Transverse colon (tissue), 4 donors: ENCODE data around the gene POLR3F. TPM values are rescaled to one million over a fixed set of nuclear protein-coding genes. Genes with fewer than 3 reads are reported as not detected.

ENCODE experiments used
- DNase-seq: peaks from one replicate; pipeline ENCODE4 v3.0.0-alpha.2; 2019
- H3K27ac ChIP-seq, 4 donors: fragments of 200-600 bp; sonication (generic); 2 replicates each; pipeline ENCODE4 v1.5.1; 2016 to 2018; ENCODE audit warnings: inconsistent platforms in 4 of 4
- H3K27me3 ChIP-seq: fragments of 200-600 bp; sonication (generic); 2 replicates; pipeline ENCODE4 v1.5.1; 2017; ENCODE audit warnings: inconsistent platforms
- H3K36me3 ChIP-seq, 4 donors: fragments of 200-600 bp; sonication (generic); 2 replicates each; pipeline ENCODE4 v1.5.1; 2017 to 2019; ENCODE audit warnings: inconsistent platforms in 4 of 4
- H3K4me1 ChIP-seq, 4 donors: fragments of 200-600 bp; sonication (generic); 2 replicates each; pipeline ENCODE4 v1.5.1; 2017 to 2020; ENCODE audit warnings: inconsistent platforms in 4 of 4
- H3K4me3 ChIP-seq, 4 donors: fragments of 200-600 bp; sonication (generic); 1 replicate in 1 of 4; 2 replicates in 3 of 4; pipeline versions ENCODE4 v1.5.1 to v1.6.1; 2017 to 2019; ENCODE audit warnings: inconsistent platforms in 4 of 4
- H3K9me3 ChIP-seq, 2 donors: fragments of 200-600 bp; sonication (generic); 2 replicates each; pipeline ENCODE4 v1.5.1; 2017 to 2019; ENCODE audit warnings: inconsistent platforms in 2 of 2
- EP300 ChIP-seq: sonication (generic); formaldehyde crosslinking; IDR thresholded peaks from one replicate; pipeline ENCODE4 v1.6.1; 2017; ENCODE audit warnings: antibody characterized with exemption, low read depth
- POLR2A ChIP-seq: fragments of 450-650 bp; IDR thresholded peaks from one replicate; pipeline ENCODE4 v1.6.1; 2016; ENCODE audit warnings: antibody characterized with exemption, mild to moderate bottlenecking, moderate library complexity
- POLR2AphosphoS5 ChIP-seq, 3 donors: sonication (generic); formaldehyde crosslinking; IDR thresholded peaks; one replicate each; pipeline ENCODE4 v1.6.1; 2016; ENCODE audit warnings: antibody characterized with exemption in 3 of 3
- WGBS, 2 donors: methylation state at CpG; one replicate each; pipeline ENCODE4 v1.1.5; 2018; ENCODE audit warnings: low coverage in 1 of 2; 5-methylcytosine and 5-hydroxymethylcytosine counted together
- in situ Hi-C, 4 donors: fragments of 200-750 bp; cut with MboI; loops; one replicate each; pipeline versions ENCODE4 v1.15.0 to v1.15.1; 2017; ENCODE audit warnings: low sequenced_read_pairs in 3 of 4, low pct_ligation_motif_present in 1 of 4, low pct_unique_long_range_greater_than_20kb in 1 of 4
- intact Hi-C: fragments of 100-400 bp; cut with DNase I; formaldehyde crosslinking; loops from one replicate; pipeline ENCODE4 v1.15.1; 2023; ENCODE audit warnings: low total_unique reads
- total RNA-seq, 4 donors: library from RNA; depleted of rRNA; stranded (reverse); fragments of >200 nt; gene quantifications; one replicate each; pipeline ENCODE4 v1.1.0, GENCODE V29; 2016
- TF ChIP-seq, protein P1 (sequence below), 5 experiments: fragments of 200-600 bp in 3 of 5; fragments of 450-650 bp in 2 of 5; sonication (generic) in 3 of 5; IDR thresholded peaks; 1 replicate in 2 of 5; 2 replicates in 3 of 5; pipeline ENCODE4 v1.5.1; 2016 to 2017; ENCODE audit warnings: antibody characterized with exemption in 5 of 5, inconsistent platforms in 3 of 5, mild to moderate bottlenecking in 2 of 5, moderate library complexity in 1 of 5

The POLR3F gene
- total RNA-seq, 4 donors from 2014 or later, result 1.9 to 37.2 (median 6.3) TPM

DNA sequence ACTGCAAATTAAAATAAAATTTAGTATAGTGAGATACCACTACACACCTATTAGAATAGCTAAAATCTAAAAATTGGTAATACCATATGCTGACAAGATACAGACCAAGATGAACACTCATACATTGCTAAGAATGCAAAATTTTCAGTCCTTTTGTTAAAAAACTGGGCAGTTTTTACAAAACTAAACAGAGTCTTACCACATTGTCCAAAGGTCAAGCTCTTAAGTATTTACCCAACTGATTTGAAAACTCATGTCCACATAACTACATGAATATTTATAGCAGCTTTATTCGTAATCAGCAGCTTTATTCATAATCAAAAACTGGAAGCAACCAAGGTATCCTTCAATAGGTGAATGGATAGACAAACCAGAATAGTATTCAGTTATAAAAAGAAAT lies 10.0 kb downstream of the POLR3F start:
- 94 to 100% methylated on average over 1 of the region's 1 CpG for WGBS, 2 donors
- no peaks in the 10 kb centered on the region for H3K9me3 ChIP-seq
- intact Hi-C loops, result no loop called here
- in situ Hi-C loops, result no loop called here
- H3K27ac ChIP-seq, result no peak overlapping the region
- TF ChIP-seq POLR2AphosphoS5 (IDR thresholded peaks at IDR 0.05) (no peak), EP300 (no peak), POLR2A (no peak)
- TF ChIP-seq, protein P1, sequence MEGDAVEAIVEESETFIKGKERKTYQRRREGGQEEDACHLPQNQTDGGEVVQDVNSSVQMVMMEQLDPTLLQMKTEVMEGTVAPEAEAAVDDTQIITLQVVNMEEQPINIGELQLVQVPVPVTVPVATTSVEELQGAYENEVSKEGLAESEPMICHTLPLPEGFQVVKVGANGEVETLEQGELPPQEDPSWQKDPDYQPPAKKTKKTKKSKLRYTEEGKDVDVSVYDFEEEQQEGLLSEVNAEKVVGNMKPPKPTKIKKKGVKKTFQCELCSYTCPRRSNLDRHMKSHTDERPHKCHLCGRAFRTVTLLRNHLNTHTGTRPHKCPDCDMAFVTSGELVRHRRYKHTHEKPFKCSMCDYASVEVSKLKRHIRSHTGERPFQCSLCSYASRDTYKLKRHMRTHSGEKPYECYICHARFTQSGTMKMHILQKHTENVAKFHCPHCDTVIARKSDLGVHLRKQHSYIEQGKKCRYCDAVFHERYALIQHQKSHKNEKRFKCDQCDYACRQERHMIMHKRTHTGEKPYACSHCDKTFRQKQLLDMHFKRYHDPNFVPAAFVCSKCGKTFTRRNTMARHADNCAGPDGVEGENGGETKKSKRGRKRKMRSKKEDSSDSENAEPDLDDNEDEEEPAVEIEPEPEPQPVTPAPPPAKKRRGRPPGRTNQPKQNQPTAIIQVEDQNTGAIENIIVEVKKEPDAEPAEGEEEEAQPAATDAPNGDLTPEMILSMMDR (IDR thresholded peaks at IDR 0.05), result no peak
- peaks cover 0 to 46% (median 22%) of the 10 kb centered on the region in 4 donors for H3K36me3 ChIP-seq
- no peak overlapping the region for H3K4me3 ChIP-seq
- no peaks in the 10 kb centered on the region for H3K4me1 ChIP-seq
- no peak for DNase-seq
- no peaks in the 10 kb centered on the region for H3K27me3 ChIP-seq

DNA sequence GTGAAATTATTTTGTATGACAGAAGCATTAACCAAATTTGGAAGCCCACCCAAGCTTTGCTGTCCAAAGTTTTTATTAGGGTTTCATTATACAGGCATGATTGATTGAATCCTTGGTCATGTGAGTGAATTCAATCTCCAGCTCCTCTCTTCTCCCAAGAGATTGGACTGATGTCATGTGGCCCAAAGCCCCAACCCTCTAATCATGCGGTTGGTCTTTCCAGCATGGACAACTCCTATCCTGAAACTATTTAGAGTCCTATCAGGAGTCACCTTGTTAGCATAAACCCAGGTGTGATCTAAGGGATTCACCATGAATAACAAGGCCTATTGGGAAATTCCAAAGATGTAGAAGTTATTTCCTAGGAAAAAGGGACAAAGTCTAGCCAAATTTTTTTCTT lies 10.6 kb downstream of the POLR3F start:
- in situ Hi-C loops (no loop called here), intact Hi-C loops (no loop called here)
- WGBS, 2 donors, result 100% methylated on average over 1 of the region's 1 CpG; no CpG with 5 or more reads in 1 of the 2 donors
- H3K27me3 ChIP-seq, result no peaks in the 10 kb centered on the region
- TF ChIP-seq, protein P1 (IDR thresholded peaks at IDR 0.05), result no peak
- TF ChIP-seq EP300 (no peak), POLR2AphosphoS5 (IDR thresholded peaks at IDR 0.05) (no peak), POLR2A (no peak)
- H3K36me3 ChIP-seq, result peaks cover 0 to 51% (median 25%) of the 10 kb centered on the region in 4 donors
- no peak overlapping the region for H3K4me3 ChIP-seq
- no peaks in the 10 kb centered on the region for H3K4me1 ChIP-seq
- H3K27ac ChIP-seq, result no peak overlapping the region
- H3K9me3 ChIP-seq, result no peaks in the 10 kb centered on the region
- no peak for DNase-seq

DNA sequence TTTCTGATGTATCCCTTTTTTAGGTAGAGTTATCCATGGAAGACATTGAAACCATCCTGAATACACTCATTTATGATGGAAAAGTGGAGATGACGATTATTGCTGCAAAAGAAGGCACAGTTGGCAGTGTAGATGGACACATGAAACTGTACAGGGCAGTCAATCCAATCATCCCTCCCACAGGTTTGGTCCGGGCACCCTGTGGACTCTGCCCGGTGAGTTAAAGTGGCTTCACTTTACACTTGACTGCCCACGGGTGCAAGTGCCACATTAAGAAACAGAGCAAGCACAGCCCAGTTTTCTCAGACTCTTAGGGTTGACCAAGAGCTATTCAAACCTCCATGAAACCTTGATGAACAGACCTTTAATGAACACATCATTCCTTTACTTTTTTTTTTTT lies 14.4 kb downstream of the POLR3F start:
- Histone ChIP-seq H3K27ac (no peak overlapping the region), H3K4me3 (no peak overlapping the region), H3K27me3 (no peaks in the 10 kb centered on the region), H3K9me3 (no peaks in the 10 kb centered on the region), H3K4me1 (no peaks in the 10 kb centered on the region), H3K36me3 (peaks cover 0 to 52% (median 22%) of the 10 kb centered on the region in 4 donors)
- intact Hi-C loops (loop anchor here (10.0 kb wide), 1 partner anchor 1043 kb away; no protein-coding TSS in a partner anchor), in situ Hi-C loops (no loop called here)
- 88 to 91% methylated on average over 4 of the region's 4 CpGs for WGBS, 2 donors
- TF ChIP-seq EP300 (no peak), POLR2A (no peak), POLR2AphosphoS5 (IDR thresholded peaks at IDR 0.05) (no peak)
- TF ChIP-seq, protein P1 (IDR thresholded peaks at IDR 0.05), result no peak
- no peak for DNase-seq

DNA sequence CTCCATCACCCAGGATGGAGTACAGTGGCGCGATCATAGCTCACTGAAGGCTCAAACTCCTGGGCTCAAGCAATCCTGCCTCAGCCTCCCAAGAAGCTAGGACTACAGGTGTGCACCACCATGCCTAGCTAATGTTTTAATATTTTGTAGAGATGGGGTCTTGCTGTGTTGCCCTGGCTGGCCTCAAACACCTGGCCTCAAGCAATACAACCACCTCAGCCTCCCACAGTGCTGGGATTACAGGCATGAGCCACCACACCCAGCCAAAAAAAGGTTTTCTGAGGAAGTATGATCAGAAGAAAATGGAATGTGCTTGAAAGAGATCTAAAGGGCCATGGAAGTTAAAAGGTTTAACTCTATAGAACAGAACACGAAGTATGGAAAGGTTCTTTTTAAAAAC lies 21.1 kb downstream of the POLR3F start:
- peaks cover 0 to 42% (median 9%) of the 10 kb centered on the region in 4 donors for H3K36me3 ChIP-seq
- no peak overlapping the region for H3K27ac ChIP-seq
- no peak overlapping the region for H3K4me3 ChIP-seq
- TF ChIP-seq POLR2AphosphoS5 (IDR thresholded peaks at IDR 0.05), result no peak
- DNase-seq, result no peak
- no peaks in the 10 kb centered on the region for H3K4me1 ChIP-seq
- H3K27me3 ChIP-seq, result no peaks in the 10 kb centered on the region
- WGBS, 2 donors, result 97 to 100% methylated on average over 1 to 3 of the region's 3 CpGs
- intact Hi-C loops (loop anchor here (10.0 kb wide), 1 partner anchor 1036 kb away; no protein-coding TSS in a partner anchor), in situ Hi-C loops (no loop called here)
- H3K9me3 ChIP-seq, result no peaks in the 10 kb centered on the region

DNA sequence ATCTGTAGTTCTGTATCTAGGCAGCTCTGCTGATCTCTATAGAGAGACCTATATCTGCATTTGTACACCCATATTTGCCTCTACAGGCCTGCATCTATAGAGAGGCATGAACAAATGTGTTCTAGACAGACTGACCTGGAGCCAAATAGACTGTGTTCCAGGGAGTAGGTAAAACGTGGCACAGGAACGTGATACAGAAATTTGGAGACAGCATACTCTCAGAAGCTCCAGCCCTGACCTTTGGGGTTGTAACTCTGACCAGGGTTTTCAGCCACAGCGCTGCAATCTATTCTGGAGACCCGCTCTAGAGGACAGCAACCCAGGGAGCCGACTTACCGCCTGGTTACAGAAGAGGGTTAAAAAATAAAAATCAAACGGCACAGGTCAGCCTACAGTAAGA lies 28.9 kb downstream of the POLR3F start:
- in situ Hi-C loops (no loop called here), intact Hi-C loops (no loop called here)
- Histone ChIP-seq H3K27me3 (no peaks in the 10 kb centered on the region), H3K36me3 (no peaks in the 10 kb centered on the region), H3K4me3 (peak overlapping the region in 1 of 4 donors; percentile 91), H3K4me1 (peaks cover 8 to 16% (median 8%) of the 10 kb centered on the region in 4 donors), H3K27ac (no peak overlapping the region), H3K9me3 (no peaks in the 10 kb centered on the region)
- WGBS, 2 donors, result 0 to 13% methylated on average over 1 to 7 of the region's 7 CpGs
- no peak for DNase-seq
- TF ChIP-seq POLR2AphosphoS5 (IDR thresholded peaks at IDR 0.05), result no peak
- TF ChIP-seq, protein P1 (IDR thresholded peaks at IDR 0.05), result no peak
- no peak for TF ChIP-seq POLR2A
- no peak for TF ChIP-seq EP300
